MV-4-11 (cell line): ENCODE measurements around the gene UBR4.
"Not testable (repeated sequence)": the region's sequence is repeated elsewhere in the genome, so short reads cannot be mapped to it uniquely, and the experiment has no call there.

Source experiments
- DNase-seq: peaks from one replicate; lab custom pipeline; 2025; lab: John Stamatoyannopoulos, UW

UBR4 gene

DNA sequence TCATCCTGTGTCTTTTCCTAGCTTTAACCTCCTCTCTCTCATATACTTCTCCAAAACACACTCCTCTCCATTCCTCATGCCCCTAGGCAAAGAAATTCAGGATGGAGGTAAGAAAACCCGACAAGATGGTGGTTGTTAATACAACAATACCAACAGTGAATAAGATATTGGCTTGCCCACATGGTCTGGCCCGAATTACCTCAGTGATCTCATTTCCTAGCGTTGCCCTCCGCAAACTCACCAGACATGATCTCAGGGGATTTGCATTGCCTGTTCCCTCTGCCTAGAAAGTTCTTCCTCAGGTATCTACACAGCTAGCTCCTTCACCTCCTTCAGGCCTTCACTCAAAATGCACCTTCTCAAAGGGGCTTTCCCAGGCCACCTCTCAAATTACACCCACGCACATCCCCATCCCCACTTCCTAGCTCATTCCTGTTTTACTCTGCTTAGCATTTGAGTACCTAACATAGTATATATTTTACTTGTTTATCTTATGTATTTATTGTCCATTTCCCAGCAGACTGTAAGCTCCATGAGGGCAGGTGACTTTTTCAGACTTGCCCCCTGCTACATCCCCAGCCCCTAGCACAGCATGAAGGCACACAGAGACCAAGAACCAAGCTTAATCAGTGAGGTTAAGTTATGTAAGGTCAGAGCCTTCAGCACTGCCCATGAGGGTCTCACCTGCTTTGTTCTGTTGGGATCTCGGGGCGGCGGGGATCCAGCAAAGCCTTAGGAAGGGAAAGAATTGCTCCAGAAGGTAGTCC, 10.2 kb upstream of the UBR4 start:
- no peak for DNase-seq

DNA sequence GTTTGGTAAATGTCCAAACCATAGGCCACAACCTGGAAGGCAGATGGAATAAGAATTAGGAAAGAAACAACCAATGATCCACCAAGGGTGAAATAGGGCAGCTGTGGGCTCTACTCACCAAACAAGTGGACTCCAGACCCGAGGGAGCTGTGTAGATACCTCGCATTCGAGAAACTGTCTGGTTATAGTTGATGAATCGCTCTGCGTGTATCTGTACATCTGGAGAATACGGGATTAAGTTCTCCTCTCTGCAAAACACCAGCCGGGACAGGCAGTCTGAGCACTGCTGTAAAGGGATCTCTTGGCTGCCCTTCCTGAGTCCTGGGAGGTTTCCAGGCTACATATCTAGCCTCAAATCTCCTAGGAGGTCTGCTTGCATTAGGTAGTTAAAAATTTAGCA, 9.4 kb upstream of the UBR4 start:
- no peak for DNase-seq

DNA sequence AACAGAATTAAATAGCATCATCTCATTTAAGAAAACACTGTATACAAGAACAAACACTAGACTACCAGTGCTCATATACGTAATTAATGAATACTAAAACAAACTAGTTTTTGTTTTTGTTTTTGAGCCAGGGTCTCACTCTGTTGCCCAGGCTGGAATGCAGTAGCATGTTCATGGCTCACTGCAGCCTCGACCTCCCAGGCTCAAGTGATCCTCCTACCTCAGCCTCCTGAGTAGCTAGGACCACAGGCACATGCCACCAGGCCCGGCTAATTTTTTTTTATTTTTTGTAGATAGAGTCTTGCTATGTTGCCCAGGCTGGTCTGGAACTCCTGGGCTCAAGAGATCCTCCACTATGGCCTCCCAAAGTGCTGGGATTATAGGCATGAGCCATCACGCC, 6.5 kb upstream of the UBR4 start:
- DNase-seq, result not testable (repeated sequence)

DNA sequence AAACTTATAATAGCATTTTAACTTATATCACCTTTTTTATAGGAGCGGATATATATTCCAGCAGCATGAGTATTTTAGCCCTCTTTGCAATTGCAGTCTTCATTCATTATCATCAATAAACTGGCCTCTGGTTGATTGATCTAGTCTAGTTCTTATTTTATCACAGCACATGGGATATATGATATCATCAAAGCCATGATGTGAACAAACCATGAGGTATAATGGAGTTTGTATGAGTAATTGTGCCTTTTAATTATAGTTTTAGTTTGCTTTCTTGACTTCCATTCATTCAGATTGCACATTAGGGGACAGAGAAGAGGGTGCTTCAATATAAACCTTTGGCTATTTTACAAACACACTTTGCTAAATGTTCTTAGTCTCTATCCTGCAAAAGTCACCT, 3.5 kb upstream of the UBR4 start:
- DNase-seq, result no peak

DNA sequence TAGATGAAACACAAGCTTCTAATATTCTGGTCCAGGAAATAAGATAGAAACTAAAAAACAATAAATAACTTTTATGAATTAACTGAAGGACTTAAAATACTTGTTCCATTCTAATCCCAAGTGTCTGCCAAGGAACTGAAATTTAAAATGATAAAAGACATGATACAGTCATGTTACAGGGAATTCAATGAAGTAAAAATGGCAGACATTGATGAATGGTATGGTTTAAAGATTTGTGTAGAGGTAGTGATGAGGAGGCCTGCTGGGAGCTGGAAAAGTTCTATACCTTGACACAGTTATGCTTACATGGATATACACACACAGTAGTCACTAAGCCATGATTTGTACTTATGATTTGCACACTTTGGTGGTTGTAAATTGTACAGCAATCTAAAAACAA, 2.1 kb upstream of the UBR4 start:
- no peak for DNase-seq

DNA sequence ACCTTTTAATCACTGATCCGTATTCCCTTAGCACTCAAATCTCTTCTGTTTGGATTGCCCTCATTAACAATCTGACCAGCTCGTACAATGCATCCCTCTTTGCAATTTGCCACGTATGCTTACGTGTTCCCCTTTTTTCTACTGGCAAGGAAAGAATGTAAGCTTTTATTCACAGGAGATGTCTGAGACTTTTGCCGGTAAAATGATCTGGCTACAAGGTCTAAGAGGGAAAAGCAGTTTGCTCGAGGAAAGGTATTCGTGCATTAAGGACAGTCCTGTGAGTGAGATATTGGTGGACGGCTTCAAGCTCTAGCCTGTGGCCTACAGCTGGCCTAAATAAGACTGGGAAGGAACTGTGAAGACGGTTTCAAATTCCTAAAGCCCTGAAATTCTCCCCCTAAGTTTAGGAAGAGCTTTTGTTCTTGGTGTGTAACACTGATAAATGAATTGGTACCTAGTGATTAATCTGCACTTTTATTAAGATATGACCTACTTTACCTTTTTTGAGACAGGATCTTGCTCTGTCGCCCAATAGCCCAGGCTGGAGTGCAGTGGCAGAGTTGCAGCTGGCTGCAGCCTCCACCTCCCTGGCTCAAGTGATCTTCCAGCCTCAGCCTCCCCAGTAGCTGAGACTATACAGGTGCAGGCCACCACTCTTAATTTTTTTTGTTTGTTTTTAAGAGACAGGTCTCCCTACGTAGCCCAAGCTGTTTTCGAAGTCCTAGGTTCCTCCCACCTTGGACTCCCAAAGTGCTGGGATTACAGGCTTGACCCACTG, 895 bp upstream of the UBR4 start:
- no peak for DNase-seq

DNA sequence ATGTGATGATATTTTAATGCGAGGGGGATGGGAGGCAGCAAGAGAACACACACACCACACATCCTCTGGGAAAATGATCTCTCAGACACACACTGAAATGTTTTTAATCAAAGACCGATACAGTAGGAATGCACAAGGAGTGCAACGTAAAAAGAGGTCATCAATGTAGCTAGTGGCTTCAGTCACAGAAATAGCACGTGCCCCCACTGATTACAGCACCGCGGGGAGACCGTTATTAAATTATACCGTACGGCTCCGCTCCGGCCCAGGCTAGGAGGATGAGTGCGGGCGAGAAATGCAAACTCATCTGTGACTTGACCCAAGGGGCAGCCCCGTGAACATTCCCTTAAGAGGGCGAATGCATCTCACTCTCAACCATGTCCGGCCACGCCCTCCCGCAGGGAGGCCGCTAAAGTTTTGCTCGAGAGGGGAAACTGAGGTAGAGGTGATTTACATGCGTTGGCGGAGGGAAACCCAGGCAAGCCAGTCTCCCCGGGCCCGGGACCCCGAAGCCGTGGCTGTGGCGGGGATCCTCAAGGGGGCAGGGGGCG, 552 bp downstream of the UBR4 start:
- peak; percentile 16 for DNase-seq

DNA sequence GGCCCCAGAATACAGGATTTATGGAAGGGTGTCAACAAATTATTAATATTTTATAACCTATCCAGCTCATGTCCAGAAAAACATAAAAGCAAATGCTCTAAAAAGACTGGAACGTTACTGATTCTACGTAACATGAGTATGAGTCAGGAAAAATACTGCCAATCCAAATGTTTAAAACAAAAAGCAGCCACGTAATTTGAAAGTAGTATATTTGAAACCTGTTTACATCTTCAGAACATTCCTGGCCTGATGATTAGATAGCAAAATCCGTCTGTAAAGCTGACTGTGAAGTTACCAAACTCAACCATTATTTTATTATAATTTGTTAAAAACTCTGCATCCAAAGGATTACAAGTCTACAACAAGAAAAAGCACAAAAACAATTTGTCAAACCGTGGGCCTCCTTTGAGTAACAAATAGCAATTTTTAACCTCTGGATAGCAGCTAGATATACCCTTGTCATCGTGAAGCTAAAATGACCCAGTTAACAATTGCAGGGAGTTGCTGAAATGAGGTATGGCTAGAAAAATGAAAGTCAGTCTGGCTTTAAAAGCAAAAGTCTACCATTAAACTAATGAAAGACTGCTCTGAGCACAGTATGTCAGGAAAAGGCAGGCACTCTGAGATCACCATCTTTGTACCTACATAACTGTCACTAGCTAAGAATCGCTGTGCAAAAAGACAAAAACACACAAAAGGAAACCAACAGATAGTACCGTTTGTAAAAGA, 1.2 kb downstream of the UBR4 start:
- DNase-seq, result no peak

DNA sequence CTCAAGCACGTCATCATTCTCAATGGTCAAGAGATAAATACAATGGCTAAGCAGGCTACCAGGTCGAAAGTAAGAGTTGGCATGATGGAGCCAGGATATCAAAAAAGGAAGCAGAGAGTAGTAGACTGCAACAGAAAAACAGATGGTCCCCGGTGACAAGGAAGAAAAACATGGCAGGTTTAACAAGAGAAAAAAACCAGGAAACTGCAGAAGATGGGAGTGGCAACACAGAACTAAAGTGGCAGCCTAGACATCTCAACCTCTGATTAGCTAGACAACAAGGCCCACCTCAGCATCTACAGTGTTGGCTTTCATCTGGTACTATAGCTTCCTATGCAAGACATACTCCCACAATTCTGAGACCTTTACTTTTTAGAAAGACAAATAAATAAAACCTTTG, 3.1 kb downstream of the UBR4 start:
- DNase-seq, result peak; percentile 42

DNA sequence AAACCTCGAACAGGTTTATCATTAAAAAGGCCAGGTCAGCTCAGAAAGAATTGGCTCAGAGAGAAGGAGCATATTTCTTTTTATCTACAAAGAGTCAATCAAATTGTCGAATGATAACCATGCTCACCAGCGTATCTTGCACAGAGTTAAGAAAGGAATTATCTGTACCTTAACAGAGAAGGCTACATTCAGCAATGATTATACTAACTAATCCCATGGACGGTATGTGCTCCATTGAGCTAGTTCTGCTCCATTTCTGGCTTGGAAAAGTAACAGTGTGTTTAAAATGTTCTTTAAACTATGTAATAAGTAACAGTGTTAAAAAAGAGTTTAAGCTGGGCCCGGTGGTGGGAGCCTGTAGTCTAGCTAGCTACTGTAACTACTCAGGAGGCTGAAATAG, 4.2 kb downstream of the UBR4 start:
- DNase-seq, result no peak

DNA sequence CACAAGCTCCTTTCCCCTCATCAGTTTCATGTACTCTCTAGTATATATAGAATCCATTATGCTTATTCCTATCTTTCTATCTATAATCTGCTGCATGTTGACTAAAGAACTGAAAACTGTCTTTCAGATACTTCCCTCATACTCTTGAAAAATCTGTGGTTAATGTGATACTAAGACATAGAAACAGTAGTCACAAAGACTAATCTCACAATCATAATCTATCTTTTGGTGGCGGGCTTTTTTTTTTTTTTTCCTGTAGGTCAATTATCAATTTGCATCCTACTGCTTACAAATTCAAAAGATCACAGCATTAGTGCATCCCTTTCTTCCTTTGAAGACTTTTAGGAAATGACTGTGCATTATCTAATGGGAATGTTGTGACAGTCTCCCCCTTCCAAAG, 4.7 kb downstream of the UBR4 start:
- DNase-seq, result no peak

DNA sequence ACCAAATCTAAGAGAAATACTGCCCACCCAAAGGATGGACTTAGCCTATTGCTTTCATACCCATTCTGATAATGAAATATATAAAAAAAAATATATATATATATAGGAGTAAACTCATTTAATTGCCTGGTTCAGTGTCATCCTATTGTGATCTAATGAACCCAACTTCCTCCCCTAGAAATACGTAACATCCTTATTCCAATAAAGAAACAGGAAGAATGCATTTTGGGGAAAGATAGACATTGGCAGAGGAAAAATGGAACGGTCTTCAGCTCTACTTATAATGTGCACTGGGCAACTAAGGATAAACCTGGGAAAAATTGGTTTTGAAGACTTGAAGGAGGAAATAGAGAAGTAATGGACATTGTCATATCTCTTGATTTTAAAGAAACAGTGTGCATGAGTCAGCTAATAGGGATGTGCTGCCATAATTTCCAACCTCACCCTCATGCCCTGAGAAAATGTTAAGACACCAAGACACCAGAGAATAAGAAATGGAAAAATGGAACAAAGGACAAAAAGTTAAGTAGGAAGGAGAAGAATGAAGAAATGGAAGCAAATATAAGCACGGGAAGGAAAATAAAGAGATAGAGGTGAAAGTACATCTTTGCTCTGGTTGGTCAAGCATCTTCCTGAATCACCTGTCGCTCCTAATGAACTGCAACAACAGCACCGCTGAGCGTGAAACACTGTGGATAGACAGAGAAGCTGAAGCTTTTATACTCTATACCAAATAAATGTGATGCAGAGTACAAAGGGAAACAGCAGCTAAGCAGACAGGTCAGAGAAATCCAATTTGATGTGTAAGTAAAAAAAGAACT, 5.4 kb downstream of the UBR4 start:
- DNase-seq, result peak; percentile 16

DNA sequence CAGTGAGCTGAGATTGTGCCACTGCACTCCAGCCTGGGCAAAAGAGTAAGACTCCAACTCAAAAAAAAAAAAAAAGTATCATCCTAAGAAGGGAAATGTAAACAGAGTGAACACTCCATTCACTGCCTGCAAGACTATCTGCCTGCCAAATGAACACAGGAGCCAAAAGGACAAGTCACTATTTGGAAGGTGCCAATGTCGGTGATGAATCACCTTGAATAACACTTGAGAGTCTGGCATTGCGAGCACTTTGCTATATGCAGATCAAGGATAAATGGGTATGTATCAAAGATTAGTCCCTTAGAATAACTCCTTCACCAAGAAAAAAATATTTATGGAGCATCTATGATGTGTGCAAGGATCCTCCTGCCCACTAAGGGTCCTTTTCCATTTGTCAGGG, 6.6 kb downstream of the UBR4 start:
- DNase-seq, result no peak

DNA sequence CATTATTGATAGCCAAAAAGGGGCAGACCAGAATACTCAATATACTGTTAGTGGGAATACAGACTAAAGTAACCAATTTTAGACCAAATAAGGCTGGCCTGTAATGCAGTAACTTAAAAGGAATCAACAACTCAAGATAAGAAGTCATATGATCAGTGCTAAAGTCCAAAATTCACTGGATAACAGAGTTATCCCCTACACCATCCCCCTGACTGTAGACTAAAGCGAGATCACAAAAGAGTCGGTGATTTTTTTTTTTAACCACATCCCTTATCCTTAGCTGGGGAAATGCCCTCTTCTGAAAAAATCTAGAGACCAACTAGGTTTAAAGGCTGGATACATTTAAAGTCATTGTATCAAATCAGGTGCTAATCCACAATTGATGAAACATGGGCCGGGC, 7.7 kb downstream of the UBR4 start:
- no peak for DNase-seq

DNA sequence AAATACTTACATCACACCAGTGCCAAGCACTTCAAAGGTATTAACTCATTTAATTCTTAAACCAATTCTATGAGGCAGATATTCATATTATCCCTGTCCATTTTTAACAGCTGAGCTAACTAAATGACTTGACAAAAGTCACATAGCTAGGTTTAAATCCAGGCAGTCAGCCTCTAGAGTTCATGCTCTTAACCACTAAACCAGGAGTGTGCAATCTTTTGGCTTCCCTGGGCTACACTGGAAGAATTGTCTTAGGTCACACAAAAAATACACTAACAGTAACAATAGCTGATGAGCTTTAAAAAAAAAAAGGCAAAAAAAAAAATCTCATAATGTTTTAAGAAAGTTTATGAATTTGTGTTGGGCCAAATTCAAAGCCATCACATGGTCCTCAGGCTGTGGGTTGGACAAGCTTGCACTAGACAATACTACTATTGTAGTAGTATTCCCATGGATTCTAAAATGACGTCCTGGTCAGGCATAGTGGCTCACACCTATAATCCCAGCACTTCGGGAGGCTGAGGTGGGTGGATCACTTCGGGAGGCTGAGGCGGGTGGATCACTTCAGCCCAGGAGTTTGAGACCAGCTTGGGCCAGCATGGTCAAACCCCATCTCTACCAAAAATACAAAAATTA, 10.0 kb downstream of the UBR4 start:
- DNase-seq, result no peak

DNA sequence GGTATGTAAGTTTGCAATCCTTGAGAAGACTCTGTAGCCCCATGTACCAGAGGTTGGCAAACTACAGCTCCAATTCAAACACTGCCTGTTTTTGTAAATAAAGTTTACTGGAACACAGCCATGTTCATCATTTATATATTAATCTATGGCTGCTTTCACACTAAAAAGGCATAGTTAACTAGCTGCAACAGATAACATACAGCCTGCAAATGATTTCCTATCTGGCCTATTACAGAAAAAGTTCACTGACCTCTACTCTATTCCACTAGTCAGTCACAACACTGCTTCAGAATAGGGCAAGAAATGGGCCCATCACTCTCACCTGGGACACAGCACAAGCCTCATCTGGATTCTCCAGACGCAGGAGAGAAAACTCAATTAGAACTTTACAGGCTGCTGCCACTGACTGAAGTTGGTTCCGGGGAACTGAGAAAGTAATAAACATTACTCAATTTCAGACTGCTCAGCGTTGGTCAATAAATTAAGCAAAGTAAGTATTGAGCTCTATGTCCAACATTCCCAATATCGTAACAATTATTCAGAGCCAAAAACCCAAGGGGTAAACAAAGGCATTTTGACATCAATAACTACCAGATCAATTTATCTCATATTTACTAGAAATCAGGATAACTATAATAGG, 10.6 kb downstream of the UBR4 start:
- no peak for DNase-seq

DNA sequence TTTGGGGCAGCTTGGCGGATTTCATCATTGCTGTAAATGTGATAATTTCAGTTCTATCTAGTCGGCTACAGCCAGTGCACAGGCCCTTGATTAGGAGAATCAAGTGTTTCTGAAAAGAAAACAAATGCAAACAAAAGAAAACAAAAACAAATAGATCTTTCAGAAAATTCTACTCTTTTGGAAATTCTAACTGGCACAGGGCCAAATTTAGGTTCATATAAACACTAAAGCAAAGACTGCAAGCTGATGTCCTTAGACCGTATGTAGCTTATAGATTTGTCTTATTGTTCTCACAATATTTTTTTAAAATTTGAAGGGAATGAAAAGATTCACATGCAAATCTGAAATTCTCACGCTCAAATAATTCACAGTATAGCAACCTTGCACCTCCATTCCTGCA, 11.2 kb downstream of the UBR4 start:
- DNase-seq, result no peak

DNA sequence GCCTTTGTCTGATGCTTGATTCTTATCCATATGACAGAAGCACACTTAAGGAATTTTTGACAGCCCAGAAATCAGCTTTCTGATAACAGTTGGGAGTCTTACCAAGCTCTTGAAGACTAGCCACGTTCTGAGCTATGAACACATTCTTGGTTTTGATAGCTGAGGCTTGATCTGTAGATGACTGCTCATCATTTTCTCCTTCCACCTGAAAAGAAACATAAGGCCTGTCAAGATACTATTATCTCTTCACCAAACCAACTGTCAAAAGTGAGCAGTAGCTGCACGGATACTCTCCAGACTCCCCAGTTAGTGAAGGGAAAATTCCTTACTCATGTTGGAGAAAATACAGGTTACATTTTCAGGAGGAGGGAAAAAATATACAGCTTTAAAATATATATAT, 12.2 kb downstream of the UBR4 start:
- DNase-seq, result no peak

DNA sequence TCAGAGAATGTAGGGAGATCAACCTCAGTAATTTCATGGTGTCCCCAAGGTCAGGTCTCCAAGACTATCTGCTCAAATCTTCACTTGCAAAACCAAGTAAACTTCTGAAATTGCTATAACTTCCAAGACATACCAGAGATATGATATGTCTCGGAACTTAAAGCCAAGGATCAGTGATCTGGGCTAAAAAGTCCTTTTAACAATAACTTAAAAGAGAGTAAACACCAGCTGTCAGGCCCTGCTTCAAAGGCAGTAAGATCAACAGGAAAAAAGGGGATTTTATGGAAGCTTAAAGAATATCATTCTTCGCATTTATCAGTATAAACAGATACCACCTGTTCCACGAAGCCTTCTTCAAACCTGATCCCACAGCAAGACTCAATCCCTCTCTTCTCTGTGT, 13.7 kb downstream of the UBR4 start:
- no peak for DNase-seq

DNA sequence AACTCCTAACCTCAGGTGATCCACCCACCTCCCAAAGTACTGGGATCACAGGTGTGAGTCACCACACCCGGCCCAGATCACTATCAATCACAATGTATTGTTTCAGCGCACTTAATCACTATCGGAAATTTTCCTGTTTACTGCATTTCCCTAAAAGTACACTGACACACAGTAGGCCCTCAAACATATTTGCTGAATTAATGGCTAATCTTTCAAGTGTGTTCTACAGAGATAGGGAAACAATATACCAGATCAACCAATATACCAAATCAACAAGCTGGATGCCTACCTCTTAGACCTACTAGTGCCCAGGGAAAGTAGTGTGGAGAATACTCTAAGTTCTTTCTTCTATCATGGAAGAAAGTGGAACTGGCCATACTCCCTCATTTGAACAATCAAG, 17.1 kb downstream of the UBR4 start:
- no peak for DNase-seq

DNA sequence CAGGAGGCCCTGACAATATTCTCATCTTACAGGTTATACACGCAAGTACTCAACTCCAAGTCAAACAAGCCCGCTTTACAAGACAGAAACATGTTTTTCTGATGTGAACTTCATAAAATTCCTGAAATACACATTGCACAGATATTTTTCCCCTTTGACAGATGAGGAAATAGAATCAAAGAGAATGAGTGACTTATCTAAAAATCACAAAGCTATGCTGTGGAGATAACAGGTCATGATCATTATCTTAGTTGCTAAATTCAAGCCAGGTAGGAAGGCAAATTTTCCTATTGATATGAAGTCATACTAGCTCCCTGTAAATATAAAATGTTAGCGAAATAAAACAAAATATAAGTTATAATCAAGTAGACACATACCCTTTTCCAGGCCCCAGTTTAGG, 18.3 kb downstream of the UBR4 start:
- no peak for DNase-seq
